SK-N-SH treated with all-trans-retinoic acid at 6 μM for 48 hours (cell line): ENCODE results near the gene SKP1.

Experiments
- ATAC-seq: fragments of 200-7000 bp; cut with Tn5 transposase; 3 replicates; pipeline ENCODE4 v1.9.1; 2020; ENCODE audit warnings: mild to moderate bottlenecking, moderate library complexity
- BACH2 ChIP-seq: fragments of 250-450 bp; sonication (Bioruptor Pico); IDR thresholded peaks from 2 replicates; pipeline ENCODE4 v1.9.0; 2021; ENCODE audit warnings: mild to moderate bottlenecking, borderline replicate concordance
- CREB5 ChIP-seq: fragments of 250-450 bp; sonication (Bioruptor Pico); IDR thresholded peaks from 2 replicates; pipeline ENCODE4 v1.5.1; 2020; ENCODE audit warnings: low read depth, mild to moderate bottlenecking, moderate library complexity
- CSDC2 ChIP-seq: fragments of 250-450 bp; sonication (Bioruptor Pico); IDR thresholded peaks from 2 replicates; pipeline ENCODE4 v1.5.0; 2020; ENCODE audit warnings: mild to moderate bottlenecking, moderate library complexity
- CSRNP3 ChIP-seq: fragments of 250-450 bp; sonication (Bioruptor Pico); IDR thresholded peaks from 2 replicates; pipeline ENCODE4 v1.5.1; 2021; ENCODE audit warnings: mild to moderate bottlenecking, moderate library complexity
- ESRRG ChIP-seq: fragments of 250-450 bp; sonication (Bioruptor Pico); IDR thresholded peaks from 2 replicates; pipeline ENCODE4 v1.6.1; 2021; ENCODE audit warnings: mild to moderate bottlenecking
- GLIS3 ChIP-seq: fragments of 250-450 bp; sonication (Bioruptor Pico); IDR thresholded peaks from 2 replicates; pipeline ENCODE4 v1.5.0; 2020; ENCODE audit warnings: mild to moderate bottlenecking, moderate library complexity
- ISL1 ChIP-seq: fragments of 250-450 bp; sonication (Bioruptor Pico); IDR thresholded peaks from 2 replicates; pipeline ENCODE4 v2.1.2; 2022; ENCODE audit warnings: mild to moderate bottlenecking, moderate library complexity
- OSR1 ChIP-seq: fragments of 250-450 bp; sonication (Bioruptor Pico); IDR thresholded peaks from 2 replicates; pipeline ENCODE4 v1.8.0; 2022; ENCODE audit warnings: moderate library complexity, mild to moderate bottlenecking, inconsistent platforms
- POU6F1 ChIP-seq: fragments of 250-450 bp; sonication (Bioruptor Pico); IDR thresholded peaks from 2 replicates; pipeline ENCODE4 v1.8.0; 2021; ENCODE audit warnings: low read depth, mild to moderate bottlenecking, moderate library complexity, borderline replicate concordance
- PPARA ChIP-seq: fragments of 250-450 bp; sonication (Bioruptor Pico); IDR thresholded peaks from 2 replicates; pipeline ENCODE4 v1.5.0; 2020; ENCODE audit warnings: mild to moderate bottlenecking, borderline replicate concordance
- RARB ChIP-seq: fragments of 250-450 bp; sonication (Bioruptor Pico); IDR thresholded peaks from 2 replicates; pipeline ENCODE4 v1.8.0; 2021; ENCODE audit warnings: mild to moderate bottlenecking, moderate library complexity
- SNAI2 ChIP-seq: fragments of 250-450 bp; sonication (Bioruptor Pico); IDR thresholded peaks from 2 replicates; pipeline ENCODE4 v1.5.0; 2020; ENCODE audit warnings: mild to moderate bottlenecking, moderate library complexity
- TCF4 ChIP-seq: fragments of 250-450 bp; sonication (Bioruptor Pico); IDR thresholded peaks from 2 replicates; pipeline ENCODE4 v1.8.0; 2021; ENCODE audit warnings: mild to moderate bottlenecking, moderate library complexity, borderline replicate concordance
- TOX ChIP-seq: fragments of 250-450 bp; sonication (Bioruptor Pico); IDR thresholded peaks from 2 replicates; pipeline ENCODE4 v1.8.0; 2021; ENCODE audit warnings: mild to moderate bottlenecking, moderate library complexity, borderline replicate concordance
- TSHZ2 ChIP-seq: fragments of 250-450 bp; sonication (Bioruptor Pico); IDR thresholded peaks from 2 replicates; pipeline ENCODE4 v1.5.0; 2020; ENCODE audit warnings: mild to moderate bottlenecking, moderate library complexity
- ZFP30 ChIP-seq: fragments of 450-650 bp; formaldehyde crosslinking; IDR thresholded peaks from 2 replicates; pipeline ENCODE4 v1.5.0; 2022; ENCODE audit warnings: mild to moderate bottlenecking, moderate library complexity
- ZNF565 ChIP-seq: fragments of 450-650 bp; formaldehyde crosslinking; conservative IDR thresholded peaks from 2 replicates; pipeline ENCODE4 v1.5.0; 2020; ENCODE audit warnings: low read depth, mild to moderate bottlenecking, moderate library complexity
- ZNF70 ChIP-seq: fragments of 450-650 bp; formaldehyde crosslinking; IDR thresholded peaks from 2 replicates; pipeline ENCODE4 v1.5.0; 2020; ENCODE audit warnings: mild to moderate bottlenecking, moderate library complexity
- ZNF8 ChIP-seq: fragments of 450-650 bp; formaldehyde crosslinking; IDR thresholded peaks from 2 replicates; pipeline ENCODE4 v1.5.0; 2020; ENCODE audit warnings: mild to moderate bottlenecking, moderate library complexity

The SKP1 gene

GRCh38 chr5:134133995-134134541 lies 42.7 kb downstream of the SKP1 start:
- TF ChIP-seq ZNF565 (no peak), ESRRG (no peak), ZNF70 (CRISPR knock-in tag) (no peak), CSRNP3 (CRISPR knock-in tag) (no peak), TOX (CRISPR knock-in tag) (no peak), SNAI2 (CRISPR knock-in tag) (no peak), RARB (CRISPR knock-in tag) (no peak), ISL1 (CRISPR knock-in tag) (no peak), BACH2 (CRISPR knock-in tag) (no peak), TSHZ2 (CRISPR knock-in tag) (no peak), PPARA (CRISPR knock-in tag) (no peak), TCF4 (CRISPR knock-in tag) (no peak)
- ATAC-seq = no peak

- ATAC-seq = no peak
- TF ChIP-seq ZFP30 (CRISPR knock-in tag) (no peak), RARB (CRISPR knock-in tag) (no peak), OSR1 (CRISPR knock-in tag) (no peak), SNAI2 (CRISPR knock-in tag) (no peak), BACH2 (CRISPR knock-in tag) (no peak), GLIS3 (CRISPR knock-in tag) (no peak), ZNF565 (no peak), ZNF8 (CRISPR knock-in tag) (no peak), ZNF70 (CRISPR knock-in tag) (no peak), PPARA (CRISPR knock-in tag) (no peak)
Measured at GRCh38 chr5:134133188-134133994, 43.4 kb downstream of the SKP1 start.

- TF ChIP-seq ISL1 (CRISPR knock-in tag) (no peak), CSRNP3 (CRISPR knock-in tag) (no peak), POU6F1 (CRISPR knock-in tag) (no peak), SNAI2 (CRISPR knock-in tag) (no peak), TSHZ2 (CRISPR knock-in tag) (no peak), ZNF565 (no peak), CSDC2 (CRISPR knock-in tag) (no peak), GLIS3 (CRISPR knock-in tag) (no peak), TOX (CRISPR knock-in tag) (no peak), TCF4 (CRISPR knock-in tag) (no peak), CREB5 (no peak)
- ATAC-seq = no peak
Measured at GRCh38 chr5:134132372-134133187, 44.2 kb downstream of the SKP1 start.
